Liver (tissue), 9 donors: ENCODE results near the gene FBN2. TPM values are rescaled to one million over a fixed set of nuclear protein-coding genes. Genes with fewer than 3 reads are reported as not detected.
"Not testable (repeated sequence)": the region's sequence is repeated elsewhere in the genome, so short reads cannot be mapped to it uniquely, and the experiment has no call there.

Experiments used
- DNase-seq: peaks from one replicate; pipeline ENCODE4 v3.0.0-alpha.2; 2017; ENCODE audit warnings: low spot score
- H3K27ac ChIP-seq, 2 donors: one replicate each; pipeline ENCODE4 v1.7.0; 2013; ENCODE audit warnings: inconsistent platforms in 2 of 2, low read length in 2 of 2, control low read depth in 1 of 2, low read depth in 1 of 2, mild to moderate bottlenecking in 1 of 2
- H3K27me3 ChIP-seq, 4 donors: one replicate each; pipeline versions ENCODE4 v1.6.1 to v1.7.0; 2013; ENCODE audit warnings: low read length in 3 of 4, inconsistent platforms in 1 of 4, mild to moderate bottlenecking in 1 of 4, moderate library complexity in 1 of 4; ENCODE audit not compliant: control insufficient read depth in 4 of 4, insufficient read depth in 4 of 4
- H3K36me3 ChIP-seq, 4 donors: one replicate each; pipeline versions ENCODE4 v1.6.1 to v1.7.0; 2013; ENCODE audit warnings: low read length in 3 of 4, mild to moderate bottlenecking in 3 of 4, low read depth in 1 of 4, moderate library complexity in 1 of 4; ENCODE audit not compliant: control insufficient read depth in 4 of 4, insufficient read depth in 3 of 4
- H3K4me1 ChIP-seq, 4 donors: one replicate each; pipeline versions ENCODE4 v1.6.1 to v1.7.0; 2013; ENCODE audit warnings: low read length in 3 of 4, mild to moderate bottlenecking in 3 of 4, moderate library complexity in 1 of 4; ENCODE audit not compliant: control insufficient read depth in 4 of 4, insufficient read depth in 4 of 4
- H3K4me3 ChIP-seq, 3 donors: one replicate each; pipeline versions ENCODE4 v1.6.1 to v1.7.0; 2013; ENCODE audit warnings: low read length in 3 of 3, control low read depth in 1 of 3, low read depth in 1 of 3, mild to moderate bottlenecking in 1 of 3
- H3K9ac ChIP-seq, 2 donors: one replicate each; pipeline ENCODE4 v1.7.0; 2013; ENCODE audit warnings: low read length in 2 of 2, mild to moderate bottlenecking in 2 of 2, moderate library complexity in 2 of 2, control low read depth in 1 of 2, low read depth in 1 of 2
- H3K9me3 ChIP-seq, 4 donors: one replicate each; pipeline versions ENCODE4 v1.6.1 to v1.7.0; 2013; ENCODE audit warnings: low read length in 3 of 4; ENCODE audit not compliant: control insufficient read depth in 4 of 4
- EGR1 ChIP-seq, 2 donors: IDR thresholded peaks; 2 replicates each; pipeline ENCODE4 v1.6.1; 2016 to 2018; ENCODE audit warnings: antibody characterized with exemption in 2 of 2, low read depth in 2 of 2
- FOXA1 ChIP-seq: IDR thresholded peaks from 2 replicates; pipeline ENCODE4 v1.6.1; 2016; ENCODE audit warnings: antibody characterized with exemption
- FOXA2 ChIP-seq: IDR thresholded peaks from 2 replicates; pipeline ENCODE4 v1.6.1; 2016; ENCODE audit warnings: antibody characterized with exemption
- GABPA ChIP-seq, 2 donors: IDR thresholded peaks in 1 of 2; conservative IDR thresholded peaks in 1 of 2; 2 replicates each; pipeline ENCODE4 v1.6.1; 2016; ENCODE audit warnings: antibody characterized with exemption in 2 of 2, mild to moderate bottlenecking in 1 of 2, moderate library complexity in 1 of 2
- HNF4A ChIP-seq, 2 donors: conservative IDR thresholded peaks; 2 replicates each; pipeline ENCODE4 v1.6.1; 2016; ENCODE audit warnings: antibody characterized with exemption in 2 of 2, mild to moderate bottlenecking in 2 of 2
- HNF4G ChIP-seq: IDR thresholded peaks from 2 replicates; pipeline ENCODE4 v1.6.1; 2016; ENCODE audit warnings: antibody characterized with exemption
- JUND ChIP-seq, 2 donors: IDR thresholded peaks; 2 replicates each; pipeline ENCODE4 v1.6.1; 2016; ENCODE audit warnings: antibody characterized with exemption in 2 of 2
- NR2F2 ChIP-seq: IDR thresholded peaks from 2 replicates; pipeline ENCODE4 v1.6.1; 2016; ENCODE audit warnings: antibody characterized with exemption
- RAD21 ChIP-seq, 2 donors: IDR thresholded peaks; 2 replicates each; pipeline ENCODE4 v1.6.1; 2016; ENCODE audit warnings: antibody characterized with exemption in 2 of 2, mild to moderate bottlenecking in 2 of 2
- RXRA ChIP-seq, 2 donors: IDR thresholded peaks; 2 replicates each; pipeline ENCODE4 v1.6.1; 2017 to 2018; ENCODE audit warnings: antibody characterized with exemption in 2 of 2, mild to moderate bottlenecking in 1 of 2
- SP1 ChIP-seq: IDR thresholded peaks from 2 replicates; pipeline ENCODE4 v1.6.1; 2018; ENCODE audit warnings: antibody characterized with exemption, mild to moderate bottlenecking
- TAF1 ChIP-seq: conservative IDR thresholded peaks from 2 replicates; pipeline ENCODE4 v1.6.1; 2016; ENCODE audit warnings: antibody characterized with exemption, mild to moderate bottlenecking
- YY1 ChIP-seq: IDR thresholded peaks from 2 replicates; pipeline ENCODE4 v1.6.1; 2016; ENCODE audit warnings: antibody characterized with exemption, mild to moderate bottlenecking
- WGBS: extraction: QIAGEN DNeasy Blood & Tissue Kit; methylation state at CpG from one replicate; pipeline ENCODE4 v1.1.7; 2013; 5-methylcytosine and 5-hydroxymethylcytosine counted together
- polyA plus RNA-seq, 2 donors: library from polyadenylated mRNA; stranded (reverse) in 1 of 2; unstranded in 1 of 2; fragments of 200-250 nt in 1 of 2; fragments of >200 nt in 1 of 2; fragmentation: Nextera tagmentation in 1 of 2; extraction: Ambion mirVana in 1 of 2; gene quantifications; one replicate each; pipeline versions ENCODE4 v1.2.1 to v1.2.3, GENCODE V29; 2013 to 2015
- total RNA-seq, 2 donors: library from RNA; depleted of rRNA; stranded (reverse); fragments of >200 nt; gene quantifications; one replicate each; pipeline ENCODE4 v1.2.3, GENCODE V29; 2014
- TF ChIP-seq, protein P1 (sequence below): IDR thresholded peaks from 2 replicates; pipeline ENCODE4 v1.6.1; 2016; ENCODE audit warnings: antibody characterized with exemption, mild to moderate bottlenecking
- TF ChIP-seq, protein P2 (sequence below): IDR thresholded peaks from 2 replicates; pipeline ENCODE4 v1.6.1; 2016; ENCODE audit warnings: antibody characterized with exemption
- TF ChIP-seq, protein P3 (sequence below): fragments of 150-350 bp; IDR thresholded peaks from 2 replicates; pipeline ENCODE4 v1.5.1; 2017; ENCODE audit warnings: improper control_type of control experiment, low read depth, low read length; ENCODE audit not compliant: missing input control
- TF ChIP-seq, protein P4 (sequence below): IDR thresholded peaks from 2 replicates; pipeline ENCODE4 v1.6.1; 2016; ENCODE audit warnings: antibody characterized with exemption
- TF ChIP-seq, protein P5 (sequence below): IDR thresholded peaks from 2 replicates; pipeline ENCODE4 v1.6.1; 2016; ENCODE audit warnings: antibody characterized with exemption
- donor health status: healthy.
- donor health status: healthy.
- donor health status: healthy.
- donor health status: healthy.
- donor health status: healthy.

FBN2 gene
- total and polyA plus RNA-seq, 4 donors, result 0.08 to 4.1 (median 0.47) TPM

DNA sequence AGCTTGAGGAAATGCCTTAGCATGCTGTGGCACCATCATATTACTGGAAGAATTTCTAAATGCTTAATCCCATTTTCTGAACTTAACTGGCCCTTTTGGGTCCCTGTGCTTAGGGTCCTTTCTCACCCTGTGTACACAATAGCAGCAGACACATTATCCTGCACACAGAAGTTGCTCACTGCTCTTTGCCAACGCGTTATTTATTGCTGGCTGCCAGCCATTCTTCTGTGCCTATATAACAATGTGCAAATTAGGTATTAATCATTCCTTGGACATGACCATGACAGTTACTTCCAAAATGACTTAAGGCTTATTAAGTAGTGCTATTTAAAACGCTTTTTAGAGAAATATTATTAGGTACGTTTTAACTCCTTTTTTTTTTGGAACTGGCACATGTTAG, 134.7 kb downstream of the FBN2 start (continued):
- TF ChIP-seq, protein P1, sequence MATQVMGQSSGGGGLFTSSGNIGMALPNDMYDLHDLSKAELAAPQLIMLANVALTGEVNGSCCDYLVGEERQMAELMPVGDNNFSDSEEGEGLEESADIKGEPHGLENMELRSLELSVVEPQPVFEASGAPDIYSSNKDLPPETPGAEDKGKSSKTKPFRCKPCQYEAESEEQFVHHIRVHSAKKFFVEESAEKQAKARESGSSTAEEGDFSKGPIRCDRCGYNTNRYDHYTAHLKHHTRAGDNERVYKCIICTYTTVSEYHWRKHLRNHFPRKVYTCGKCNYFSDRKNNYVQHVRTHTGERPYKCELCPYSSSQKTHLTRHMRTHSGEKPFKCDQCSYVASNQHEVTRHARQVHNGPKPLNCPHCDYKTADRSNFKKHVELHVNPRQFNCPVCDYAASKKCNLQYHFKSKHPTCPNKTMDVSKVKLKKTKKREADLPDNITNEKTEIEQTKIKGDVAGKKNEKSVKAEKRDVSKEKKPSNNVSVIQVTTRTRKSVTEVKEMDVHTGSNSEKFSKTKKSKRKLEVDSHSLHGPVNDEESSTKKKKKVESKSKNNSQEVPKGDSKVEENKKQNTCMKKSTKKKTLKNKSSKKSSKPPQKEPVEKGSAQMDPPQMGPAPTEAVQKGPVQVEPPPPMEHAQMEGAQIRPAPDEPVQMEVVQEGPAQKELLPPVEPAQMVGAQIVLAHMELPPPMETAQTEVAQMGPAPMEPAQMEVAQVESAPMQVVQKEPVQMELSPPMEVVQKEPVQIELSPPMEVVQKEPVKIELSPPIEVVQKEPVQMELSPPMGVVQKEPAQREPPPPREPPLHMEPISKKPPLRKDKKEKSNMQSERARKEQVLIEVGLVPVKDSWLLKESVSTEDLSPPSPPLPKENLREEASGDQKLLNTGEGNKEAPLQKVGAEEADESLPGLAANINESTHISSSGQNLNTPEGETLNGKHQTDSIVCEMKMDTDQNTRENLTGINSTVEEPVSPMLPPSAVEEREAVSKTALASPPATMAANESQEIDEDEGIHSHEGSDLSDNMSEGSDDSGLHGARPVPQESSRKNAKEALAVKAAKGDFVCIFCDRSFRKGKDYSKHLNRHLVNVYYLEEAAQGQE, result no peak
- TF ChIP-seq SP1 (no peak), RAD21 (IDR thresholded peaks at IDR 0.05) (no peak)

DNA sequence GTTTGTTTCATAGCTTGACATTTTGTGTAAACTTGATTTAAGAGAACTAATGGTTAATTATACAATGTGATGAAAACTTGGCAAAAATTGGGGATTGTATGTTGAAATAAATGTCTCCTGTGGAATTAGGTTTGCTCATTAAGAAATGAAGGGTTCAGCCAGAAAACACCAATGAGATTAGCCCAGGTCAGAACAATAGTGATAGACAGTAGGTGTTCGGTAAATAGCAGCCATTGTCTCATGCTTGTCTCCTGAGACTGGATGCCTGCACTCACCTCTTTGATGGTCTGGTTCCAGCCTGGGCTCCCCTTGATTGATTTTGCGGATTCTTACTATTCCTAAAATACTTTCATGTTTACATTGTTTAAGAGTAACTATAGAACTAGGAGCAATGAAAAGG, 135.5 kb downstream of the FBN2 start:
- Histone ChIP-seq H3K27me3 (no peaks in the 10 kb centered on the region), H3K4me3 (no peak overlapping the region), H3K4me1 (no peaks in the 10 kb centered on the region), H3K36me3 (no peaks in the 10 kb centered on the region), H3K9me3 (no peaks in the 10 kb centered on the region), H3K27ac (no peak overlapping the region), H3K9ac (no peak overlapping the region)
- no peak for DNase-seq
- TF ChIP-seq YY1 (no peak), RAD21 (IDR thresholded peaks at IDR 0.05) (no peak), RXRA (IDR thresholded peaks at IDR 0.05) (no peak), HNF4A (conservative IDR thresholded peaks at IDR 0.05) (no peak), SP1 (no peak), FOXA2 (no peak), EGR1 (IDR thresholded peaks at IDR 0.05; ENCODE audit: low read depth in 2 of 2) (no peak), TAF1 (no peak), HNF4G (no peak), FOXA1 (no peak), NR2F2 (no peak), GABPA (IDR thresholded peaks at IDR 0.05 in 1 of 2, conservative IDR thresholded peaks at IDR 0.05 in 1 of 2) (no peak), JUND (IDR thresholded peaks at IDR 0.05) (no peak)
- TF ChIP-seq, protein P2, sequence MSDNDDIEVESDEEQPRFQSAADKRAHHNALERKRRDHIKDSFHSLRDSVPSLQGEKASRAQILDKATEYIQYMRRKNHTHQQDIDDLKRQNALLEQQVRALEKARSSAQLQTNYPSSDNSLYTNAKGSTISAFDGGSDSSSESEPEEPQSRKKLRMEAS, result no peak
- TF ChIP-seq, protein P1, result no peak
- TF ChIP-seq, protein P3, sequence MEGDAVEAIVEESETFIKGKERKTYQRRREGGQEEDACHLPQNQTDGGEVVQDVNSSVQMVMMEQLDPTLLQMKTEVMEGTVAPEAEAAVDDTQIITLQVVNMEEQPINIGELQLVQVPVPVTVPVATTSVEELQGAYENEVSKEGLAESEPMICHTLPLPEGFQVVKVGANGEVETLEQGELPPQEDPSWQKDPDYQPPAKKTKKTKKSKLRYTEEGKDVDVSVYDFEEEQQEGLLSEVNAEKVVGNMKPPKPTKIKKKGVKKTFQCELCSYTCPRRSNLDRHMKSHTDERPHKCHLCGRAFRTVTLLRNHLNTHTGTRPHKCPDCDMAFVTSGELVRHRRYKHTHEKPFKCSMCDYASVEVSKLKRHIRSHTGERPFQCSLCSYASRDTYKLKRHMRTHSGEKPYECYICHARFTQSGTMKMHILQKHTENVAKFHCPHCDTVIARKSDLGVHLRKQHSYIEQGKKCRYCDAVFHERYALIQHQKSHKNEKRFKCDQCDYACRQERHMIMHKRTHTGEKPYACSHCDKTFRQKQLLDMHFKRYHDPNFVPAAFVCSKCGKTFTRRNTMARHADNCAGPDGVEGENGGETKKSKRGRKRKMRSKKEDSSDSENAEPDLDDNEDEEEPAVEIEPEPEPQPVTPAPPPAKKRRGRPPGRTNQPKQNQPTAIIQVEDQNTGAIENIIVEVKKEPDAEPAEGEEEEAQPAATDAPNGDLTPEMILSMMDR, result no peak
- TF ChIP-seq, protein P4, sequence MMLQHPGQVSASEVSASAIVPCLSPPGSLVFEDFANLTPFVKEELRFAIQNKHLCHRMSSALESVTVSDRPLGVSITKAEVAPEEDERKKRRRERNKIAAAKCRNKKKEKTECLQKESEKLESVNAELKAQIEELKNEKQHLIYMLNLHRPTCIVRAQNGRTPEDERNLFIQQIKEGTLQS, result no peak
- TF ChIP-seq, protein P5, sequence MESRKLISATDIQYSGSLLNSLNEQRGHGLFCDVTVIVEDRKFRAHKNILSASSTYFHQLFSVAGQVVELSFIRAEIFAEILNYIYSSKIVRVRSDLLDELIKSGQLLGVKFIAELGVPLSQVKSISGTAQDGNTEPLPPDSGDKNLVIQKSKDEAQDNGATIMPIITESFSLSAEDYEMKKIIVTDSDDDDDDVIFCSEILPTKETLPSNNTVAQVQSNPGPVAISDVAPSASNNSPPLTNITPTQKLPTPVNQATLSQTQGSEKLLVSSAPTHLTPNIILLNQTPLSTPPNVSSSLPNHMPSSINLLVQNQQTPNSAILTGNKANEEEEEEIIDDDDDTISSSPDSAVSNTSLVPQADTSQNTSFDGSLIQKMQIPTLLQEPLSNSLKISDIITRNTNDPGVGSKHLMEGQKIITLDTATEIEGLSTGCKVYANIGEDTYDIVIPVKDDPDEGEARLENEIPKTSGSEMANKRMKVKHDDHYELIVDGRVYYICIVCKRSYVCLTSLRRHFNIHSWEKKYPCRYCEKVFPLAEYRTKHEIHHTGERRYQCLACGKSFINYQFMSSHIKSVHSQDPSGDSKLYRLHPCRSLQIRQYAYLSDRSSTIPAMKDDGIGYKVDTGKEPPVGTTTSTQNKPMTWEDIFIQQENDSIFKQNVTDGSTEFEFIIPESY, result no peak
- WGBS, result 57% methylated on average over 2 of the region's 2 CpGs

DNA sequence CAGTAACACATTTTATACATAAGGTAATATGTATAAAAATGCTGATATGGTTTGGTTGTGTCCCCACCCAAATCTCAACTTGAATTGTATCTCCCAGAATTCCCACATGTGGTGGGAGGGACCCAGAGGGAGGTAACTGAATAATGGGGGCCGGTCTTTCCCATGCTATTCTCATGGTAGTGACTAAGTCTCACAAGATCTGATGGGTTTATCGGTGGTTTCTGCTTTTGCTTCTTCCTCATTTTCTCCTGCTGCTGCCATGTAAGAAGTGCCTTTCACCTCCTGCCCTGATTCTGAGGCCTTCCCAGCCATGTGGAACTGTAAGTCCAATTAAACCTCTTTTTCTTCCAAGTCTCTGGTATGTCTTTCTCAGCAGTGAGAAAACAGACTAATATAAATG, 137.3 kb downstream of the FBN2 start:
- WGBS, result 89% methylated on average over 2 of the region's 2 CpGs
- not testable (repeated sequence) for H3K27me3 ChIP-seq, DNase-seq, H3K9me3 ChIP-seq, H3K9ac ChIP-seq, H3K4me1 ChIP-seq, H3K27ac ChIP-seq, H3K36me3 ChIP-seq, H3K4me3 ChIP-seq
